Cardiac muscle cell (in vitro differentiated cells and primary cell): ENCODE results near the gene INAVA. TPM values are rescaled to one million over a fixed set of nuclear protein-coding genes. Genes with fewer than 3 reads are reported as not detected.

Experiments
- DNase-seq, 2 donors: peaks; one replicate each; pipeline versions ENCODE4 v3.0.0 to v3.0.0-alpha.2; 2010 to 2017; ENCODE audit warnings: low read depth in 1 of 2, low spot score in 1 of 2
- H3K27ac ChIP-seq: fragments of 200-600 bp; sonication (generic); 2 replicates; pipeline ENCODE4 v1.5.1; 2016
- H3K27me3 ChIP-seq: fragments of 200-600 bp; sonication (generic); 2 replicates; pipeline ENCODE4 v1.6.0; 2016; ENCODE audit warnings: control low read depth
- H3K36me3 ChIP-seq: fragments of 200-600 bp; sonication (generic); 2 replicates; pipeline ENCODE4 v1.5.1; 2016; ENCODE audit warnings: control low read depth
- H3K4me1 ChIP-seq: fragments of 200-600 bp; sonication (generic); 2 replicates; pipeline ENCODE4 v1.8.1; 2017; ENCODE audit warnings: low read depth, mild to moderate bottlenecking, mixed run types
- H3K4me3 ChIP-seq: fragments of 200-600 bp; sonication (generic); 2 replicates; pipeline ENCODE4 v1.5.1; 2016; ENCODE audit warnings: mild to moderate bottlenecking
- H3K9me3 ChIP-seq: fragments of 200-600 bp; sonication (generic); 2 replicates; pipeline ENCODE4 v1.5.1; 2017; ENCODE audit warnings: low read depth, mild to moderate bottlenecking, control low read depth
- polyA plus RNA-seq: library from polyadenylated mRNA; unstranded; fragments of >200 nt; fragmentation: Nextera tagmentation; extraction: Ambion mirVana; gene quantifications from 2 replicates; pipeline ENCODE4 v1.2.1, GENCODE V29; 2016
- total RNA-seq: library from RNA; depleted of rRNA; stranded (reverse); fragments of >200 nt; gene quantifications from 2 replicates; pipeline ENCODE4 v1.2.3, GENCODE V29; 2016
- TF ChIP-seq, protein P1 (sequence below): IDR thresholded peaks from 2 replicates; pipeline ENCODE4 v1.5.1; 2012; ENCODE audit warnings: low read depth, mild to moderate bottlenecking, low read length

The INAVA gene
- total and polyA plus RNA-seq, 2 experiments from 2014 or later = 7.4 to 37.8 TPM

DNA sequence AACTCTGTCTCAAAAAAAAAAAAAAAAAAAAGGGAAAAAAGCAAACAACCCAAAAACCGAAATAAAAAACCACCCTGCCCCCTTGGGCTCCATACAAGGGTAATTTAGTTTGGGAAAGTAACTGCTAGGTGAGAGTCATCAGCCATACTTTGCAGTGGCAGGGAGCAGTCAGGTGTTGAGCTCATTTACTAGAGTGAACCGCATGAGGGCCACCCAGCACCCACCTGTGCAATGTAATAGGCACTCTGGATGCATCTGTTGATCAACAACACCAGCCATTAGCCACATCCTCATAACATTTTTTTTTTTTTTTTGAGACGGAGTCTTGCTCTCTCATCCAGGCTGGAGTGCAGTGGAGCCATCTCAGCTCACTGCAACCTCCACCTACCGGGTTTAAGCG, 9.1 kb downstream of the INAVA start:
- TF ChIP-seq, protein P1, sequence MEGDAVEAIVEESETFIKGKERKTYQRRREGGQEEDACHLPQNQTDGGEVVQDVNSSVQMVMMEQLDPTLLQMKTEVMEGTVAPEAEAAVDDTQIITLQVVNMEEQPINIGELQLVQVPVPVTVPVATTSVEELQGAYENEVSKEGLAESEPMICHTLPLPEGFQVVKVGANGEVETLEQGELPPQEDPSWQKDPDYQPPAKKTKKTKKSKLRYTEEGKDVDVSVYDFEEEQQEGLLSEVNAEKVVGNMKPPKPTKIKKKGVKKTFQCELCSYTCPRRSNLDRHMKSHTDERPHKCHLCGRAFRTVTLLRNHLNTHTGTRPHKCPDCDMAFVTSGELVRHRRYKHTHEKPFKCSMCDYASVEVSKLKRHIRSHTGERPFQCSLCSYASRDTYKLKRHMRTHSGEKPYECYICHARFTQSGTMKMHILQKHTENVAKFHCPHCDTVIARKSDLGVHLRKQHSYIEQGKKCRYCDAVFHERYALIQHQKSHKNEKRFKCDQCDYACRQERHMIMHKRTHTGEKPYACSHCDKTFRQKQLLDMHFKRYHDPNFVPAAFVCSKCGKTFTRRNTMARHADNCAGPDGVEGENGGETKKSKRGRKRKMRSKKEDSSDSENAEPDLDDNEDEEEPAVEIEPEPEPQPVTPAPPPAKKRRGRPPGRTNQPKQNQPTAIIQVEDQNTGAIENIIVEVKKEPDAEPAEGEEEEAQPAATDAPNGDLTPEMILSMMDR = no peak
- Histone ChIP-seq H3K36me3 (no peaks in the 10 kb centered on the region), H3K27ac (no peak overlapping the region), H3K9me3 (no peaks in the 10 kb centered on the region), H3K4me1 (no peaks in the 10 kb centered on the region), H3K27me3 (no peaks in the 10 kb centered on the region), H3K4me3 (no peak overlapping the region)
- DNase-seq = no peak

DNA sequence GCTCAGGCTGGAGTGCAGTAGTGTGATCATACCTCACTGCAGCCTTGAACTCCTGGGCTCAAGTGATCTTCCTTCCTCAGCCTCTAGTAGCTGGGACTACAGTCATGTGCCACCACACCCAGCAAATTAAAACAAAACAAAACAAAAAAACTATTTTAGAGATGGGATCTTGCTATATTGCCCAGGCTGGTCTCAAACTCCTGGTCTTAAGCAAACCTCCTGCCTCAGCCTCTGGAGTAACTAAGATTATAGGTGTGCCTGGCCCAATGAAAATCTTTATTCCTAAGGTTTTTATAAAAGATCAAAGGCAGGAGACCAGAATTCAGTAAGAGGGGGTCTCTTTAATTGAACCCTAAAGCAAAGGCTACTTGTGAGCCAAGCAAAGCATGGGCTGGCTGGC, 10.1 kb downstream of the INAVA start:
- H3K4me1 ChIP-seq = no peaks in the 10 kb centered on the region
- no peak overlapping the region for H3K4me3 ChIP-seq
- no peaks in the 10 kb centered on the region for H3K27me3 ChIP-seq
- no peak overlapping the region for H3K27ac ChIP-seq
- no peaks in the 10 kb centered on the region for H3K9me3 ChIP-seq
- DNase-seq = no peak
- TF ChIP-seq, protein P1 = no peak
- H3K36me3 ChIP-seq = no peaks in the 10 kb centered on the region

GRCh38 chr1:200905411-200906052, 10.8 kb downstream of the INAVA start:
- no peaks in the 10 kb centered on the region for H3K4me1 ChIP-seq
- TF ChIP-seq, protein P1 = no peak
- H3K27me3 ChIP-seq = no peaks in the 10 kb centered on the region
- H3K4me3 ChIP-seq = no peak overlapping the region
- H3K27ac ChIP-seq = no peak overlapping the region
- H3K9me3 ChIP-seq = no peaks in the 10 kb centered on the region
- no peaks in the 10 kb centered on the region for H3K36me3 ChIP-seq
- no peak for DNase-seq

DNA sequence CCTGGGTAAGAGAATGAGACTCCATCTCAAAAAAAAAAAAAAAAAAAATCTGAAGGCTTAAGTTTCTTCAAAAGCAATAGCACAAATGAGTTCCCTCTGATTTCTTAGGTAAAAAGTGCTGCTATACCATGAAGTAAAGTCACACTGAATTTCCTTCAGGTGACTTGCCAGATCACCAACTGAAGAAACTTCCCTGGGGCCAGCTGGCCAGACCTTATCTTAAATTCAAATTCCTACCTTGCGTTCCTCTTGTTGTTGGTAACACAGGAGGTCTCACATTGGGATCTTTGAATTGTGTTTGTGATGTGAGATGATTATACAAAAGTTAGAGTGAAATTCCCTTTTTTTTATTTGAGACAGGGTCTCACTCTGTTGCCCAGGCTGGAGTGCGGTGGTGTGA, 11.8 kb downstream of the INAVA start:
- no peak overlapping the region for H3K4me3 ChIP-seq
- H3K9me3 ChIP-seq = no peaks in the 10 kb centered on the region
- no peaks in the 10 kb centered on the region for H3K27me3 ChIP-seq
- no peaks in the 10 kb centered on the region for H3K4me1 ChIP-seq
- TF ChIP-seq, protein P1 = no peak
- no peaks in the 10 kb centered on the region for H3K36me3 ChIP-seq
- no peak for DNase-seq
- no peak overlapping the region for H3K27ac ChIP-seq

GRCh38 chr1:200907611-200908097, 13.0 kb downstream of the INAVA start:
- TF ChIP-seq, protein P1 = no peak
- Histone ChIP-seq H3K27me3 (no peaks in the 10 kb centered on the region), H3K4me1 (no peaks in the 10 kb centered on the region), H3K9me3 (no peaks in the 10 kb centered on the region), H3K4me3 (no peak overlapping the region), H3K27ac (no peak overlapping the region), H3K36me3 (no peaks in the 10 kb centered on the region)
- DNase-seq = peak in 1 of 2 donors; percentile 59
